Occipital lobe (tissue), 2 donors: ENCODE results near the gene TTC7B. TPM values are rescaled to one million over a fixed set of nuclear protein-coding genes. Genes with fewer than 3 reads are reported as not detected.

ENCODE experiments used
- DNase-seq: peaks from one replicate; lab custom pipeline; 2025; lab: John Stamatoyannopoulos, UW
- total RNA-seq: library from RNA; depleted of rRNA; stranded (reverse); fragments of >200 nt; gene quantifications from one replicate; pipeline ENCODE4 v1.2.3, GENCODE V29; 2014

Gene TTC7B
- total RNA-seq, 1 donor from 2014 or later, result 23.2 TPM

- DNase-seq, result no peak
Observed at GRCh38 chr14:90603336-90603735, 212.9 kb downstream of the TTC7B start.

GRCh38 chr14:90602088-90602687, 214.0 kb downstream of the TTC7B start:
- no peak for DNase-seq

GRCh38 chr14:90601563-90601962, 214.7 kb downstream of the TTC7B start:
- DNase-seq, result no peak

- no peak for DNase-seq
Observed at GRCh38 chr14:90600619-90601018, 215.6 kb downstream of the TTC7B start.

- DNase-seq, result no peak
Observed at GRCh38 chr14:90599748-90600507, 216.3 kb downstream of the TTC7B start.

- no peak for DNase-seq
Observed at GRCh38 chr14:90599339-90599738, 216.9 kb downstream of the TTC7B start.

- no peak for DNase-seq
Observed at GRCh38 chr14:90597961-90598360, 218.3 kb downstream of the TTC7B start.

GRCh38 chr14:90596733-90597132, 219.5 kb downstream of the TTC7B start:
- no peak for DNase-seq

- DNase-seq, result no peak
Observed at GRCh38 chr14:90593254-90594040, 222.8 kb downstream of the TTC7B start.

GRCh38 chr14:90592655-90593054, 223.6 kb downstream of the TTC7B start:
- no peak for DNase-seq

GRCh38 chr14:90587918-90588317, 228.3 kb downstream of the TTC7B start:
- DNase-seq, result no peak

- DNase-seq, result no peak
Observed at GRCh38 chr14:90587252-90587910, 228.8 kb downstream of the TTC7B start.

- DNase-seq, result no peak
Observed at GRCh38 chr14:90585106-90585505, 231.1 kb downstream of the TTC7B start.

GRCh38 chr14:90583916-90584605, 232.2 kb downstream of the TTC7B start:
- no peak for DNase-seq

- DNase-seq, result no peak
Observed at GRCh38 chr14:90583427-90583826, 232.8 kb downstream of the TTC7B start.

GRCh38 chr14:90582166-90582565, 234.1 kb downstream of the TTC7B start:
- DNase-seq, result no peak

- no peak for DNase-seq
Observed at GRCh38 chr14:90581745-90582144, 234.5 kb downstream of the TTC7B start.

- no peak for DNase-seq
Observed at GRCh38 chr14:90580377-90581335, 235.6 kb downstream of the TTC7B start.

- DNase-seq, result no peak
Observed at GRCh38 chr14:90579816-90580215, 236.4 kb downstream of the TTC7B start.

- no peak for DNase-seq
Observed at GRCh38 chr14:90579088-90579487, 237.1 kb downstream of the TTC7B start.
